GM21786 (cell line): Measurements from ENCODE around the gene KRT3.
"Not testable (repeated sequence)": the region's sequence is repeated elsewhere in the genome, so short reads cannot be mapped to it uniquely, and the experiment has no call there.

Experiments used
- ATAC-seq: cut with Tn5 transposase; IDR thresholded peaks from one replicate; pipeline ENCODE4 v1.9.1; 2021; ENCODE audit not compliant: unreplicated experiment

KRT3 gene

GRCh38 chr12:52798671-52799504 lies 3.0 kb upstream of the KRT3 start:
- no peak for ATAC-seq

GRCh38 chr12:52798003-52798670 lies 2.2 kb upstream of the KRT3 start:
- no peak for ATAC-seq

DNA sequence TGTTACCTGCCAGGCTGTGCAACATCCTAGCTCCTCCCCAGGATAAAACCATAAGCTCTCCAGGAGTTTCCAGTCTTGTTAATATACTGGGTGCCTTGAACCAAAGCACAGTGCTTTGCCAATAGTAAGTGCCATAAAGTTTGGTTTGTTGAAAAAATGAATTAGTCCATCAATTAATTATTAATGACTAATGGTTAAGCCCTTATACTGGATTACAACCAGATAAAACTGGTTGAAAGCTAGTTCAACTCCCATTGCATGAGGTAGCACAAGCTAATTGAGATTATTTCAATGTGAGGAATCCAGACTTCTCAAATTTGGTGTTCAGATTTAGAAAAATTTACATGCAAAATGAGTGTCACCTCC lies 1.6 kb upstream of the KRT3 start:
- ATAC-seq = no peak

GRCh38 chr12:52796839-52797528 lies 1.1 kb upstream of the KRT3 start:
- no peak for ATAC-seq

DNA sequence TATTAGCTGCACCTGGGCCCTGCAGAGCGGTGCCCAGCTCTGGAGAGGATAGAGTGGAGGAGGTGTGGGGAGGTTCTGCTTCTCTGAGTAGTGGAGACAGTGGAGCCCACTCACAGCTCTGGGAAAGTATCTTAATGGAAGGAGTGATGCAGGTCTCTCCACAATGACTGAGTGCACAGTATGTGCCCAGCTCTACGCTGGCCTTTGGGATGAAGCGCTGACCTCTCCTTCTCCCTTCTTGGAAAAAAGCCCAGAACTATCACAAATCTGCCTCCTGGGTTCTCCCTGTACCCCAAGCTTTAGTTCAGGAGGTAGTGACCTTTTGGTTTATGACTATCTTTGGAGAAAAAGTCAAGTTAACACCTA lies 495 bp upstream of the KRT3 start:
- no peak for ATAC-seq

DNA sequence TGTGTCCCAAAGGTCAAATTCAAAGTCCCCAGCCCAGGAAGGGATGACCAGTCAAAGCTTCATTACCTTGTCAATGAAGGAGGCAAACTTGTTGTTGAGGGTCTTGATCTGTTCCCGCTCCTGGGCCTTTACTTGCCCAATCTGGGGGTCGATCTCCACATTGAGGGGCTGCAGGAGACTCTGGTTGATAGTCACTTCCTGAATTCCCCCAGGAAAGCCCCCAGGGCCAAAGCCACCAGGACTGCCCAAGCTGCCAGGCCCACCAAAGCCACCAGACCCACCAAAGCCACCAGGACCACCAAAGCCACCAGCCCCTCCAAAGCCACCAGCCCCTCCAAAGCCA lies 614 bp downstream of the KRT3 start:
- not testable (repeated sequence) for ATAC-seq

DNA sequence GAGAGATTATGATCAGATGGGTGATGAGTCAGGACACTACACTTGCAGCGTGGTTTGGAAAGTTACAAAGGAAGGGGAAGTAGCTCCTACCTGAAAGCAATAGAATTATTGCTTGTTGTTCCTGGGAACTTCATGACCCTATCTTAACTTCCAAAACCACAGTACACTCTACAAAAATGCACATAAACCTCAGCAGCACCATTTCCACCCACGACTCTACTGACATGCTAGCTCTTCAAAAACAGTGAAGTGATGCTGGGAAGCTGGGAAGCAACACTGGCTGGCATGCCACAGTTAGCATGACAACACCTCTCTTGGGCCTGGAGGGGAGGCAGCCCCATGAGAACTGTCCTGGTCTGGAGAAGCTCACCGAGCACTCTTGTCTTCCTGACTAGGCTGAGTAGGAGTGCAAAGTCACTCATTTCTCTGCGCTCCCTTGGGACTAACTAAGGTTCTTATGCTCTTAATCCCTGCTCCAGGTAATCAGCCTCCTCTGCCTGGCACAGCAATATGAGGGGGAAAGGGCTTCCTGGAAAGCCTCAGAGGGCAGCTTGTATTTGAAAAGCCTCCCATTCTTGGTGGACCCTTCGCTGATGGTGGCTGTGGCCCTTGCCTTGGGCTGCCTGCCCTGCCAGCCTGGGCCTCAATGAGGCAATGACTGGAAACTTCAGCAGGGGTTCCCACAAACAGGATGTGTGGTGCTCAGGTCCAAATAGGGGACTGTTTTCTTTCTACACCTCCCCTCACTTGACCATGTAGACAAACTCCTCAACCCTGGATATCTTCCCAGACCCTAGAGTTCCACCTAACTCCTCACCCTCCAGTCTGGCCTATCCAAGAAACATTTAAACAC lies 1.2 kb downstream of the KRT3 start:
- ATAC-seq = no peak

GRCh38 chr12:52792185-52793029 lies 3.5 kb downstream of the KRT3 start:
- no peak for ATAC-seq

- no peak for ATAC-seq
These were observed 4.4 kb downstream of the KRT3 start for GRCh38 chr12:52791271-52792184.

DNA sequence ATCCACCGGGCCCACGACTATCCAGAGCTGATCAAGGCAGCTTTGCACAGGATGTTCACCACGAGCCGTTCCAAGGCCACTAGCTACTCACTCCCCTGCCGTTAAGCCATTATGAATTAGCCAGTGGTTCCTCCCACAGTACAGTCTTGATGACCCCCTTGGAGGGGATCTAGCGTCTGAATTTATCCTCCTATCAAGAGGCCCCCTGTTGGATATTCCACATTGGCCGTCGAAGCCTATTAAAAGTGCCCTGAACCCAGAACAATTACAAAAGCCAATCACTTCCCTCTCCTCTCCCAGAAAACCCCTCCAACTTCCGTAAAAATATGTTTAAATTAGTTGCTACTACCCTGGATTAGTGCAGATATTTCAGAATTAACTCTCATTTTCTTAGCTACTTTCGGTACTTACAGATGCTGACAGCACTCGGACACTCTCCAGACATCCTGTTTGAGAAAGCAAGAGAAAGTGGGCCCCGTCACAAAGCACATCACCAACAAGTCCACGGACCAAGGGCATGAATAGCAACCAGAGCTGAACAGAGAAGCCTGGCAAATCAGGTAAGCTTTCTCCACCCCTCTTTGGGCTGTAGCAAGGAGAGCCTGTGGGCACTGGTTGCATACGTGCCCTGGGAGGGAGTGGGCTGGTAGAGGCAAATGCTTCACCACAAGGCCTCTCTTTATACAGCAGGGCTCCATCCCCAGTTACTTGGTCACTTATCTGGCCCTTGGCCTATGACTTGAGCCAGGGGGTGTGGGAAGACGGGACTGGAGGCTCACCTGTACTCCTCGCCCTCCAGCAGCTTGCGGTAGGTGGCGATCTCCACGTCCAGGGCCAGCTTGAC lies 5.3 kb downstream of the KRT3 start:
- no peak for ATAC-seq

- no peak for ATAC-seq
These were observed 6.1 kb downstream of the KRT3 start for GRCh38 chr12:52789637-52790426.

DNA sequence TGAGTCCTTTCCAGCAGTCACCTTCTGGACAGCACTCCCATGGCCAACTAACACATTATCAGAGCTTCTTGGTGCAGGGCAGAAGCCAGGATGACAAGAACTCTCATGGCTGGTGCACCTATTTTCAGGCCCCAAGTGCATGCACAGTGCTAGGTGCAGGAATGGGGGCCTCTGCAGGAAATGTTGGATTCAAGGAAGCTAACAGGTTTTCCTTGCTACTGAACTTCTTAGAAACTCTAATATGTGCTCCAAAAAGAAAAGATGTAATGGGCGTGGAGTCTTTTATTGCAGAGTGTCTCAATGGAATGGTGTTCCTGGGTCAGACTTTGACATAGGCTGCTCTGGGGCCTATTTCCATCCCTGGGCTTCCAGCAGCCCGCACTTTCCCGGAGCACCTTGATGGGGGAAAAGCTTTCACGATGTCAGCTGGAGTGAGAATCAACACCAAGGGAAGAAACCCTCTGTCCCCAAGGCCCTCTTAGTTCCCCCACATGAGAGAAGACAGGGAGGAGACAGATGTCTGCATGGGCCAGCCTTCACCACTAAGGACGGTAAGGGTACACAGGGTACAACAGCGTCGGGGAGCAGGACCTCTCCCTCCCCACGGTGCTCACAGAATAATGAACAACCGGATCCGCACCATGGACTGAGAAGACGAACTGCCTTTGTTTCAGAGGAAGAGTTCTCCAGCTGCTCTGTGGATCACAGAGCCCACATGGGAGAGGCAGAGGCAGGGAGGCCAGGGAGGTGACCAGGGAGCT lies 6.9 kb downstream of the KRT3 start:
- ATAC-seq = no peak

DNA sequence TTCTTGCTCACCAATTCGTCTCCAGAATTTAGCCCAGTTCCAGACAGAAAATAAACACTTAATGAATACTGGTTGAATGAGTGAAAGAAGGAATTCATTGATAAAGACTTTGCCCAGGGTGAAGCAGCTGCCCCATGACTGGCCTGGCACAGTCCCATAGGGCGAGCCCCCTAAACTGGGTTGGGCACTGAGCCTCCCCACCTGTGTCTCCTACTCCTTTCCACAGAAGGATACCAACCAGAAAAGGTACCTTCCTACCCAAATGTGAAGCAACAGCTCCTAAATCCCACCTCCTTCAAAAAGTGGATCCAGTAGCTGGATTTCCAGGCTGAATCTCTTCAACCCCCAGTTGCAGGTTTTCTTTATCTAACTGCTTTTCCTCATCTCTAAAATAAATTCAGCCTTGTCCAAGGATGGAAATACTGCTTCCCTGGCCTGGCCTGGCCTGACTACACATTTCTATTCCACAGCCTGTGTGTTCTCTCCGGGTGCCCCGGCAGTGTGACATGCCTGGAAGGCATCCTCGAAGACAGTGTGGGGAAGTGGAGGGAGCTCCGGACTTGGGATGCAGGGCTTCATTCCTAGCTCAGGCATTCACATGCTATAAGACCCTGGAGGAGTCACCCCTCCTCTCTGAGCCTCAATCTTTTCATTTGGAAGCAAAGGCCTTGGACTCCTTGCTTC lies 7.6 kb downstream of the KRT3 start:
- ATAC-seq = no peak

DNA sequence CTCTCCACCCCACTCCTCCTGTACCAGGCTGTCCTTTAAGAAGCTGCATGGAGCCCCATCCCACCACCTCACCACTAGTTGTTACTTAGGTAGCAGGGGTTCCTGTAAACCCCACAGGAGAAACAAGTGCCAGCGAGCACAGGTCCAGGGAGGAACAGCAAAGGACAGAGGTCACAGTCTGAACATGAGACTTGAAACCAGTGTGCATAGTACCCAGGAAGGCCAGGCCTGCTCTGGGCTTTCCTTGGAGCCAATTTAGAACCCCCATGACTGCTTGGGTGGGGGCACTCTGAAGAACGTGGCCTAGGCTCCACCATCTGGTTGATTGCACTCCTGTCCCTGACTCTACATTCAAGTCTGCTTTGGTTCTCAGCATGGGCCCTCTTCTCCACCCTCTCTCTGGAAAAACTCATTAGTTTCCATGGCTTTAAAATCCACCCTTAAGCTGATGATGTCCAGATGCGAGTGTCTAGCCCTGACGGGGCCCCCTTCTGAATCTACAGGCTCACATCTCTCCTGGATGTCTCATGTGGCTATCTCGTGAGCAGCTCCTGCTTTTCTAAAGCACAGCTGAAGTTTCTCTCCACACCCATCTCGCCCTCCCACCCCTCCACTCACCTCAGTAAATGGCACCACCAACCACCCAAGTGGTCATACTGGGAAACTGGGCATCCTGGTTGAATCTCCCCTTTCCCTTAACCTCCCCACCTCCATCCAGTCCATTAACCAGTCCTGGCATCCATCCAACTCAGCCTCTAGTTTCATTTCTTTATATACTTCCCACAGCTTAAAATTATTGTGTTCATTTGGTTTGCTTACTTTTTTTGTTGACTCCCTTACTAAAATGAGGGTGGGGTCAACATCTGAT lies 8.4 kb downstream of the KRT3 start:
- no peak for ATAC-seq

DNA sequence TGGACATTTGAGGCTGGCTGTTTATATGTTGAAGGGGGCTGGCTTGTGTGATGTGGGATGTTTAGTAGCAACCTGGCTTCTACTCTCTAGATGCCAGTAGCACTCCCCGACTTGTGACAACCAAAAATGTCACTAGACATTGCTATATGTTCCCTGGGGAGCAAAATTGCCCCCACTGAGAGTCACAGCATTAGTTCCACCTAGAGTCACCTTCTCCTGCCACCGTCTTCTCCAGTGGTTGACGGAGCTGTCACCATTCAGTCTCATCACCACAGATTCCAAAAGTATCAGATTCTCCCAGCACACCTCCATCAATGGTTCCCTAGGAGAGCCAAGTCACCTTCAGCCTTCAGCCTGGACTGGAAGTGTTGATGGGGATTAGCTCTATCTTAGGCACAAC lies 11.0 kb downstream of the KRT3 start:
- no peak for ATAC-seq
